ENCODE data around the gene FGFR1OP2.
A peak's percentile ranks its signal among the peaks of the same experiment; 100 is the strongest.
"Not testable (repeated sequence)": the region's sequence is repeated elsewhere in the genome, so short reads cannot be mapped to it uniquely, and the experiment has no call there.

FGFR1OP2 gene

DNA sequence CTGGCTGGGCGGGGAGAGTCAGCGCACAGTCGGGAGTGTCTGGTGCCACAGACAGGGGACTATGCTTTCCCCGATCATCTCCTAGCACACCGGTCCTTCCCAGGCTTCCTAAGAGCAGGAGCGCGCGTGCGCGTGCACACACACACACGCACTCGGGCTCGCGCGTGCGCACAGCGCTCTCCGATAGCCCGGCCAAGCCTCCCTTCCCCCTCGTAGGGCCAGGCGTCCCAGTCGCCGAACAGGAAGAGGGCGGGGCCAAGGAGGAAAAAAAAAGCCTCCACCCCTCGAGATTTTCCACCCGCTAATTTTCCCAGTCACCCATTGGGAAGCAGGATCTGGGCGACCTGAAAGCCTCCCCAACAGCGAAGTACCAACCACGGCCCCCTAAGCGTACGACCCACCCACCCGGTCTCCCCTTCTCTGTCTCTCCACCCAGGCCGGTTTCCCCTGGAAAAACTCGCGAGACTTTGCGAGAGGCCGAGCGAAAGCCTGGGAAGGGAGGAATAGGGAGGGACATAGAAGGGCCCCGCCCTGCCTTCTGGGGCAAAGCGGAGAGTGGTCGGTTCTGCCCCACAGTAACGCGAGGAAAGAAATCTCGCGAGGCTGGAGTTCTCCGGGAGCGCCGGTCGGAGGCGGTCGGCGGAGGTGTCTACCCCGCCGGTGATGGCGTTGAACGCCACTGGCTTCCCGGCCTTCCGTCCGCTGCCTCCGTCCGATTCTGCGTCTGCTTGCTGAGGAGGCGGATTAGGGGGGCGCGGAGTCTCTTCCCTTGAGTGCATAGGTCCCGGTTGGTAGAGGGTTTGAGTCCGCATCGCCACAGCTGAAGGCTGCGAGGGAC is at the start of gene FGFR1OP2, which contains the start of gene INTS13:
Gene FGFR1OP2, plus strand, starts transcription at position 608 of the 838 bp plus-strand sequence. CDS start 15,689 bp downstream, outside the sequence.
Gene INTS13, minus strand, starts transcription at position 119 of the 838 bp plus-strand sequence. CDS start 1,178 bp downstream, outside the sequence.
- DNase-seq: peak; percentile 90

DNA sequence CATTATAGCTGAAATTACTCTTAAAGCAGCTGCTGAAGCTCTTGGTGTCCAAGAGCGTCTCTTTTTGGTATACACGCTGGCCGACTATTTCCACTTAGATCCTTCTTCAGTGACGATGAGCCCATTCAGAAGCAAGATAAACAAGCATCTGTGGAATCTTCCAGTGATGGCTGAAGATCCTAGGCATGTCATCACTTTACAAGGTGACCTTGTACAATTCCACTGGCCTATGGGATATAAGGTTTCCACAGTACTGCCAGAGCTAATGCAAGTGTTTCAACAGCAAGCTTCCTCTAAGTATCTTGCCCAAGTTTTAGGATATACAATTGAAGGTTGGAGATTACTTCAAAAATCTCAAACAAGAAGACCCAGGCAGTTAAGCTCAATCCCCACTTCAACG is 47.5 kb upstream of the FGFR1OP2 start:
- no peak for DNase-seq

DNA sequence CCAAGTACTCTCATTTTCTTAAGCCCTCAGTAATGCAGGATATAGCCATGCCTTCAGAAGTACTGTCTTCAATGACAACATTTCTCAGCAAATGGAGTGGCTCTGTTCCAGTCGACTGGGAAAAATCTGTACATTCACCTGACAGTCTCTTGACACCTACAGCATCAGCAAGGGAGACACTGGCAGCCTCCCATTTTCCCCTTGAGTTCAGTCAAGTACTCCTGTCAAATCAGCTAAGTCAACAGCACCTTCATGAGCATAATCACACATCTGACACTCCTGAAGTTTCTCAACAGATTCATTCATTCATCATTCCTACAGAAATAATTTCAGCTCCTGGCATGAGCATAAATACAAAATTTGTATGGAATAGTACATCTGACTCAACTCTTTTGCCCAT is 46.6 kb upstream of the FGFR1OP2 start:
- DNase-seq: no peak

- DNase-seq: no peak
Observed at GRCh38 chr12:26895672-26896071, 42.6 kb upstream of the FGFR1OP2 start.

GRCh38 chr12:26896913-26897312 is 41.4 kb upstream of the FGFR1OP2 start:
- no peak for DNase-seq

DNA sequence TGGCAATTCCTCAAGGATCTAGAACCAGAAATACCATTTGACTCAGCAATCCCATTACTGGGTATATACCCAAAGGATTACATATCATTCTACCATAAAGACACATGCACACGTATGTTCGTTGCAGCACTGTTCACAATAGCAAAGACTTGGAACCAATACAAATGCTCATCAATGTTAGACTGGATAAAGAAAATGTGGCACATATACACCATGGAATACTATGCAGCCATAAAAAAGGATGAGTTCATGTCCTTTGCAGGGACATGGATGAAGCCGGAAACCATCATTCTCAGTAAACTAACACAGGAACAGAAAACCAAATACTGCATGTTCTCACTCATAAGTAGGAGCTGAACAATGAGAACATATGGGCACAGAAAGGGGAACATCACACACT is 34.9 kb upstream of the FGFR1OP2 start:
- DNase-seq: not testable (repeated sequence)

GRCh38 chr12:26906024-26906423 is 32.2 kb upstream of the FGFR1OP2 start:
- no peak for DNase-seq

GRCh38 chr12:26906704-26907103 is 31.6 kb upstream of the FGFR1OP2 start:
- no peak for DNase-seq

DNA sequence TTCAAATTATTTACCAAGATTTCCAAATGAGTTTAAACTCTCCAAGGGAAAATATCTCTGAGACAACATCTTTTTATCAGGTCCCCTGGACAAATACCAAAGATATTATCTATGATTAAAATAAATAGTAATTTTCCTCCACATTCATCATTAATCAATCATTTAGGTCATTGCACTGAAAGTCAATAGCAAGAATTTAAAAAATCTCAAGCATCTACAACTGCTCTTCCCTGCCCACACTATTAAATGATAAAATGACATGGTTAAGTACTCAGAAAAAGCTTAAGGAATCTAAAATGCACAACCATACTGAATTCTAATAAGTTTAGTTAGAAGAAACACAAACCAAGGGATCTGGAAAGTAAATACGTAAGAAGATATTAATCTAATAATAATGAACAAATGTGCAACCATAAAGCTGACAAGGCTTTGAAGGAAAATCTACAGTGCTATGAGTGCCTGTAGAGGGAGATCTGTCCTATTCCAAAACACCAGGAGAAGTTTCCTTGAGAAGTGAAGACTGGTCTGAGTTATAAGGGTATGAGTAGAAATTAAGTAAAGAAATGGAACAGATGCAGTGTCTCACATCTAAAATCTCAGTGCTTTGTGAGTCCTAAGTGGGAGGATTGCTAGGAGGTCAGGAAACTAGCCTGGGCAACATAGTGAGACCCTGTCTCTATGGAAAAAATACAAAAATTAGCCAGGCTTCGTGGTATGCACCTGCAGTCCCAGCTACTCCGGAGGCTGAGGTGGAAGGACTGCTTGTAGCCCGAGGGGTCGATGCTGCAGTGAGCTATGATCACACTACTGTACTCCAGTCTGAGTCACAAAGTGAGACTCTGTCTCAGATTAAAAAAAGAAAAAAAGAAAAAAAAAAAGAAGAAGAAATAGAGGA is 19.7 kb upstream of the FGFR1OP2 start:
- DNase-seq: no peak

- DNase-seq: no peak
Observed at GRCh38 chr12:26919216-26919555, 19.1 kb upstream of the FGFR1OP2 start.

- no peak for DNase-seq
Observed at GRCh38 chr12:26921886-26922285, 16.4 kb upstream of the FGFR1OP2 start.

DNA sequence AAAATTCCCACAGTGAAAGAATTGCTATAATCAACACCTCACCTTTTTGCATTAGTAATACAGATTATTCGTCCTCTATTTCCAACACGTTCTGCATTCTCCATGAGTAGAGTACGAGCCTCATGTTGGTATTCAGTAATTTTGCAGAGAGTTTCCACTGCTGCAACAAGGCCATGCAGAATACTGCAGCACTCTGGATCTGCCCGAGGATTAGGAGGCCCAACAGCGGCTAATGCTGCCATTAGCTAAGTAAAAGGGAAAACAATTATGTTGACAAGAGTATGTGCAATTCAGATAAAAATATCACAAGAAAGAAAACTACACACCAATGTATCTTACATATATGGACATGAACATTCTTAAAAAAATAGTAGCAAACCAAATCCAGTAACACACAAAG is 9.6 kb upstream of the FGFR1OP2 start:
- DNase-seq: no peak

DNA sequence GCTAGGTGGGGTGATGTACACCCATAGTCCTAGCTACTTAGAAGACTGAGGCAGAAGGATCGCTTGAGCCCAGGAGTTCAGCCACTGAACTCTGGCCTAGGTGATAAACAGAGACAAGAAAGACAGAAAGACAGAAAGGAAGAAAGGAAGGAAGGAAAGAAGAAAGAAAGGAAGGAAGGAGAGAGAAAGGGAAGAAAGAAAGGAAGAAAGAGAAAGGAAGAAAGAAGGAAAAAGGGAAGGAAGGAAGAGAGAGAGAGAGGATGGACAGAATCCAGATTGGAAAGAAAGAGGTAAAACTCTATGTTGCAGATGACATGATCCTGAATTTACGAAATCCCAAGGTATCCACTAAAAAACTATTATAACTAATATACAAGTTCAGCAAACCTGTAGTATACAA is 8.7 kb upstream of the FGFR1OP2 start:
- no peak for DNase-seq

DNA sequence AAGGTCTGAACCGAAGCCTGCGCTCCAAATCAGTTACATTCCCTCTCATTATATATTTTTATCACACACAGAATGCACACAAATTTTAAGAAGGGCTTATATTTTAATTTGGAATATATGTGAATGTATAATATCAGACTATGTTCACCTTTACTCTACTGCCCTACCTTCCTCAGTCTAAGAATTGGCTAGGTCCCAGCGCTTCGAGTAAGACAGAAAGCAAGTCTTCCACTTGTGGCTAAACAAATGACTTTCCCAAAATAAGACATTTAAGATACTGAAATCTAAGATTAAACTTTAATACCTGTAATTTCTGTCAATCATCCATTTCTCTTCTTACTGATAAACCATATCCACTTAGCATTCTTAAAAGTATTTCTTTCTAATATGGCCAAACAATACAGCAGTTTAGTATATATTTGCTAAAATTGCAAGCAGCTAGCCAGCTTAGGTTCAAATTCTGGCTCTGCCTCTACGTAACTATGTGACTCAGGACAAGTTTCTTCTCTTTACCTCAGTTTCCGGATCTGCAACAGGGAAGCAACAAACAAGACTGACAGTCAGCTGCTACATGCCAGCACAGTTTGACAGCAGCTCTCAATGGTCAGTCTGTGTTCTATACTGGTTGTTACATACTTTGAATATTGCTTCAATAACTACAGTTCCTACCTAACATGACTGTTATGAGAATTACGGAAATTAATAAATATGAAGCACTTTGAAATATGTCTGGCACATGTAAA is 2.5 kb upstream of the FGFR1OP2 start:
- DNase-seq: no peak

- no peak for DNase-seq
Observed at GRCh38 chr12:26936559-26937442, 1.5 kb upstream of the FGFR1OP2 start.

DNA sequence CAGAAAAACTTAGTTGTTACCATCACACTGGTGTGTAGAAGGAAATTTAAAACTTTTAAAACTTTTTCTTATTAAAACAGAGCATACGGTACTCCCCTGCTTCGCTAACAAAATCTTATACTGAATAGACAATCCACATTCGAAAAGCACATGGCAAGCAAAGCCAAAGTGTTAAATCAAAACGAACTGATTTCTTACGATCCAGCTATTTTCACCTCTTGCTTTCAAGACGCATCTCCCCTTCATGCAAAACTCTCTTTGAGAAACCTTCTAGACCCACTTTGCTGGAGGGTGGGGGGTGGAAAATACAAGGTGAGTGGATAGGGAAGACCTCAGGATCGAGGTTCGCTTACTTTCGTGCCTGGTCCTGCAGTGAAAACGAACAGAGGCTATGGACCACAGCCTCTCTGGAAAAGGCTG is 817 bp upstream of the FGFR1OP2 start:
- no peak for DNase-seq

- DNase-seq: no peak
Observed at GRCh38 chr12:26938701-26939062, 412 bp downstream of the FGFR1OP2 start.

DNA sequence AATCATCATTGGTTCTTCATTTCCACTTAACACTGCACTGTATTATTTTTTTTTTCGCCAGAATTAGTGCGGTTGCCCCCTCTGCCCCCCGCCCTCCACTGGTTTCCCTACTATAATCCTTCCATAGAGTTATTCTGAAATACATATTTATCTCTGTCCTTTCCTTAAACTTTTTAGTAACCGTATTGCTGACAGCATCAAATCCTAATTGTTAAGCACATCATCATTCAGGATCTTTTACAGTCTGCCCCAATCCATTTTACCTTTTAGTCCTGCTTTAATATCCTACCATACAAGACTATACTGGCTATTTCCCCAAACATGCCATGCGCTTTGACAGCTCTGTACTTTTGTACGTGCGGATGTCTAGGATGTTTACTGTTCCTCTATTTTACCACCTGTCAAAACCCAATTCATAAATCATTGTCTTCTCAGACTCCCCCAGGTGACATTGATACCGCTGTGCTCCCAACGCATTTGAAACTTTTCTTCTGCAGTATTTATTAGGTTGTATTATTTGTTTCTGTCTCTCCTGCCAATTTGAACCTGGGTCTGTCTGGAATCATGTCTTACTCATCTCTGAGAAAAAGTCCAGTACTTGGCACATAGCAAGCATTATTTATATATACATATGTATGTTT is 1.0 kb downstream of the FGFR1OP2 start:
- no peak for DNase-seq

DNA sequence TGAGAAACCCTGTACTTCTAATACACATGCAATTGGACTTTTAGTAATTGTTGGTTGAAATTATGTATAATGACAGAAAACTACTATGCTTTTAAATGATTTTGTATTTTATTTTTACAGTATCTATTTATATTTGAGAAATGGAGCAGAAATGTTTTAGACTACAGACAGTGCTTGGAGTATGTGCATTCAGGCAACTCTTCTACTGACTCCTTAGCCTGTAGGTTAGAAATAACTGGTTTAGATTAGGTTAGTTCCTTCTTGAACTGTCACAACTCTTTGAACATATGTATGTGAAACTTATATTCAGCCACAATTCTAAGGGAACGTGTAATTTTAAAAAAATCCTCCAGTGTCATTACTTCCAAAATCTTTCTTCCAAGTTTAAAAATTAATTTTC is 1.7 kb downstream of the FGFR1OP2 start:
- no peak for DNase-seq

- no peak for DNase-seq
Observed at GRCh38 chr12:26940516-26941214, 2.4 kb downstream of the FGFR1OP2 start.

- no peak for DNase-seq
Observed at GRCh38 chr12:26941215-26941594, 2.9 kb downstream of the FGFR1OP2 start.

Measured in SIG-M5 (cell line).